Activated naive CD8-positive, alpha-beta T cell (primary cell): ENCODE data around the gene SIPA1L3.
"Not testable (repeated sequence)": the region's sequence is repeated elsewhere in the genome, so short reads cannot be mapped to it uniquely, and the experiment has no call there.

Experiments
- H3K27ac Mint-ChIP-seq: one replicate; pipeline ENCODE4 v1.8.0; 2021; ENCODE audit warnings: mixed read lengths
- H3K27me3 Mint-ChIP-seq: one replicate; pipeline ENCODE4 v1.8.0; 2021; ENCODE audit warnings: mixed read lengths
- H3K36me3 Mint-ChIP-seq: one replicate; pipeline ENCODE4 v1.8.0; 2021; ENCODE audit warnings: mixed read lengths
- H3K4me1 Mint-ChIP-seq: one replicate; pipeline ENCODE4 v1.8.0; 2021; ENCODE audit warnings: low read depth, mixed read lengths
- H3K4me3 Mint-ChIP-seq: one replicate; pipeline ENCODE4 v1.8.0; 2021; ENCODE audit warnings: mild to moderate bottlenecking, mixed read lengths
- H3K9me3 Mint-ChIP-seq: one replicate; pipeline ENCODE4 v1.8.0; 2021; ENCODE audit warnings: low read depth, mixed read lengths

SIPA1L3 gene

DNA sequence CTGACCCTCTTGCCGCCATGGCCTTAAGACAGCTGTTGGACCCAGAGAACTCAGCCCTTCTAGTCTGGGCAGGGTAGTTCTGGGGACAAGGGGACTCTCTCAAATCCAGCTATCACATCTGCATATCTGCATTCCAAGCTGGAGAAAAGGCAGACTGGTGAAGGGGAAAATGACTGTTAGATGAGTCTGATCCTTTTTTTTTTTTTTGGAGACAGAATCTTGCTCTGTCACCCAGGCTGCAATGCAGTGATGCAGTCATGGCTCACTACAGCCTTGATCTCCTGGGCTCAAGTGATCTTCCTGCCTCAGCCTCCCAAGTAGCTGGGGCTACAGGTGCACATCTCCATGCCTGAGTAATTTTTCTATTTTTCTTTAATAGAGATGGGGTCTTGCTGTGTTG lies 114.3 kb downstream of the SIPA1L3 start:
- Mint-ChIP-seq H3K4me1 (peaks cover 1% of the 10 kb centered on the region), H3K4me3 (no peak overlapping the region), H3K9me3 (no peaks in the 10 kb centered on the region), H3K27ac (no peak overlapping the region), H3K27me3 (no peaks in the 10 kb centered on the region), H3K36me3 (peaks cover 7% of the 10 kb centered on the region)

DNA sequence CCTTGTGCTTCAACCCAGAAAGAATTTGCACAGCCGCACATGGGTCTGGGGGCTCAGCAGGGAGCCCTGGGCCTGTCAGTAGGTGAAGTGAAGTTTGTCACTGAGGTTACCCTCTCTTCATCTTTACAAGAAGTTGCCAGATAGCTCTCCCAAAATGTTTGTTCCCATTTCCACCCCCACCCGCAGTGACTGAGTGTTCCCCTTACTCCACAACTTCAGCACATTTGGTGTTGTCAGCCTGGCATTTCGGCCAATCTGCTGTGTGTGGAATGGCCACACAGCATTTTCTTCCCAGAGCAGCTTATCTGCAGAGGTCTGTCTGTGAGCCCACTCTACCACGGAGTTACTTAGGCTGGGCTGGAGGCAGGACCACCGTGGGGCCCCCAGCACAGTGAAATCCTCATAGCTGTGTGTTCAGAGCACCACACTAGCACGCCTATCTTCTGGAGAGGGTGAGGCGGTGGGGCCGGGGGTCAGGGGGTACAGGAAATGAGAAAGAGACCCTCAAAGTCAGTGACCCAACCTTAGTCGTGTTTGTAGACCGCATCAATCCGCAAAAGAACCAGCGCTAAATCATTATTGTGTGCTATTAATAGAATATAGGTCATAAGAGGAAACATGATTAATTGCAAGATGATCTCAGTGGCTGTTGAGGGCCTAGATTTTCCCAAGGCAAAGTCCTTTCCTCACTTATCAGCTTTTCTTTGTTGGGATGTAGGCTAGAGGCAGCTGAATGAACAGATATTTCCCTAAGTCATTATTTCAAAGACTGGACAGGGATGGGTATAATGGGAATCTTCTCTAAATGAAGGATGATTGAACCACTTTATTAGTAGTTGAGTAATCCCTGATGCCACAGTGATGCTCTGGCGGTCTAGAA lies 116.0 kb downstream of the SIPA1L3 start:
- no peak overlapping the region for H3K27ac Mint-ChIP-seq
- H3K4me3 Mint-ChIP-seq = no peak overlapping the region
- no peaks in the 10 kb centered on the region for H3K9me3 Mint-ChIP-seq
- H3K36me3 Mint-ChIP-seq = peaks cover 9% of the 10 kb centered on the region
- H3K27me3 Mint-ChIP-seq = no peaks in the 10 kb centered on the region
- H3K4me1 Mint-ChIP-seq = peaks cover 1% of the 10 kb centered on the region

GRCh38 chr19:38023671-38024541 lies 116.9 kb downstream of the SIPA1L3 start:
- Mint-ChIP-seq H3K36me3 (peaks cover 4% of the 10 kb centered on the region), H3K27ac (no peak overlapping the region), H3K4me3 (no peak overlapping the region), H3K9me3 (no peaks in the 10 kb centered on the region), H3K27me3 (no peaks in the 10 kb centered on the region), H3K4me1 (peaks cover 1% of the 10 kb centered on the region)

- Mint-ChIP-seq H3K27ac (no peak overlapping the region), H3K4me1 (peaks cover 1% of the 10 kb centered on the region), H3K4me3 (no peak overlapping the region), H3K9me3 (no peaks in the 10 kb centered on the region), H3K27me3 (no peaks in the 10 kb centered on the region), H3K36me3 (peaks cover 4% of the 10 kb centered on the region)
Observed at GRCh38 chr19:38024992-38025908, 118.2 kb downstream of the SIPA1L3 start.

- no peak overlapping the region for H3K27ac Mint-ChIP-seq
- no peak overlapping the region for H3K4me3 Mint-ChIP-seq
- peaks cover 1% of the 10 kb centered on the region for H3K4me1 Mint-ChIP-seq
- H3K9me3 Mint-ChIP-seq = no peaks in the 10 kb centered on the region
- peaks cover 6% of the 10 kb centered on the region for H3K36me3 Mint-ChIP-seq
- no peaks in the 10 kb centered on the region for H3K27me3 Mint-ChIP-seq
Observed at GRCh38 chr19:38025909-38026307, 118.9 kb downstream of the SIPA1L3 start.

- H3K27ac Mint-ChIP-seq = no peak overlapping the region
- no peaks in the 10 kb centered on the region for H3K9me3 Mint-ChIP-seq
- H3K4me1 Mint-ChIP-seq = no peaks in the 10 kb centered on the region
- H3K27me3 Mint-ChIP-seq = no peaks in the 10 kb centered on the region
- peaks cover 10% of the 10 kb centered on the region for H3K36me3 Mint-ChIP-seq
- no peak overlapping the region for H3K4me3 Mint-ChIP-seq
Observed at GRCh38 chr19:38028913-38029510, 122.0 kb downstream of the SIPA1L3 start.

GRCh38 chr19:38030001-38030400 lies 123.0 kb downstream of the SIPA1L3 start:
- peaks cover 10% of the 10 kb centered on the region for H3K36me3 Mint-ChIP-seq
- H3K9me3 Mint-ChIP-seq, H3K27ac Mint-ChIP-seq, H3K4me3 Mint-ChIP-seq, H3K27me3 Mint-ChIP-seq, H3K4me1 Mint-ChIP-seq: not testable (repeated sequence)

- Mint-ChIP-seq H3K4me3 (no peak overlapping the region), H3K9me3 (no peaks in the 10 kb centered on the region), H3K27ac (no peak overlapping the region), H3K4me1 (no peaks in the 10 kb centered on the region), H3K36me3 (peaks cover 12% of the 10 kb centered on the region), H3K27me3 (no peaks in the 10 kb centered on the region)
Observed at GRCh38 chr19:38030686-38031422, 123.8 kb downstream of the SIPA1L3 start.

DNA sequence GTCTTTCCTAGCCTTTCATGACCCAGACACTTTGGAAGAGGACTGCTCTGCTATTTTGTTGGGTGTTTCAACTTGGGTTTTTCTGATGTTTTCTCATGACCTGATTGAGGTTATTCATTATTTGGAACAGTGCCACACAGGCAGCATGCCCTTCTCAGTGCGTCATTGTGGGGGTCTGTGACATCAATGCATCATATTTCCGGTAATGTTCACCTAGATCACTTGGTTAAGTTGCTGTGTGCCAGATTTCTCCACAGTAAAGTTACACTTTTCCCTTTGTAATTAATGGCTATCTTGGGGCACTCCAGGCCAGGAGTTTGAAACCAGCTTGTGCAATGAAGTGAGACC lies 124.4 kb downstream of the SIPA1L3 start:
- Mint-ChIP-seq H3K4me1 (no peaks in the 10 kb centered on the region), H3K4me3 (no peak overlapping the region), H3K9me3 (no peaks in the 10 kb centered on the region), H3K27me3 (no peaks in the 10 kb centered on the region), H3K27ac (no peak overlapping the region), H3K36me3 (peaks cover 12% of the 10 kb centered on the region)

DNA sequence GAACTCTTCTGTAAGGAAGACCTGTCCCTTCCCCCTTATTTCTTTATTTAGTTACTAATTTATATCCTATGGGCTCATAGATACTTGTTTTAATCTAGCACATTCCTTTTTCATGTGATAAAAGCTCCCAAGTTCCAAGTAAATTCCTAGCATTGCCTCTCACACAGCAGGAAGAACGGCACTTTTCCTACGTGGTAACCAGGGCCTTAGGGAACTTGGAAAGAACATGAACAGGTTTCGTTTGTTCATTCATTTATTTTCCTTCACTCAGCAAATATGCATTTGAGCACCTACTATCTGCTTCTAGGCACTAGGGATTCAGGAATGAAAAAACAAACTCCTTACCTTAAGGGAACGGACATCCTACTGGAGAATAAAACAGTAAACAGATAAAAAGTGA lies 125.1 kb downstream of the SIPA1L3 start:
- Mint-ChIP-seq H3K36me3 (peaks cover 10% of the 10 kb centered on the region), H3K4me3 (no peak overlapping the region), H3K4me1 (no peaks in the 10 kb centered on the region), H3K27me3 (no peaks in the 10 kb centered on the region), H3K27ac (no peak overlapping the region), H3K9me3 (no peaks in the 10 kb centered on the region)

DNA sequence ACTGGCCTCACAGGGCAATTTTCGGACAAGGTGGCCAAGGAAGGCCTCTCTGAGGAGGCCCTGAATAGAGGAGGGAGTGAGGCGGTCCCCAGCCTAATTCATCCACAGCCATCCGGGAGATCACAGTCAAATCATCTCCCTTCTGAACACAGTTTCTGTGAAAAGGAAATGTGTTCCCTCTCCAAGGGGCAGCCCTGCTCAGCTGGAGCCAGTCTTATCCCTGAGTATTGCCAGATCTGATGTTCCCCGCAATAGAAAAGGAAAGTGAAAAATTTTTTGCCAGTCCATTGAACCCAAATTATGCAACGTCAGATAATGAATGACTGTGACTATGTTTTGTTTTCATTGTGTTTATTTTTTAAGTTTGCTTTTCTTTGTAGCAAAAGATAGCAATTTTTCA lies 125.9 kb downstream of the SIPA1L3 start:
- H3K36me3 Mint-ChIP-seq = peaks cover 10% of the 10 kb centered on the region
- no peaks in the 10 kb centered on the region for H3K27me3 Mint-ChIP-seq
- no peaks in the 10 kb centered on the region for H3K9me3 Mint-ChIP-seq
- no peaks in the 10 kb centered on the region for H3K4me1 Mint-ChIP-seq
- no peak overlapping the region for H3K27ac Mint-ChIP-seq
- H3K4me3 Mint-ChIP-seq = no peak overlapping the region

DNA sequence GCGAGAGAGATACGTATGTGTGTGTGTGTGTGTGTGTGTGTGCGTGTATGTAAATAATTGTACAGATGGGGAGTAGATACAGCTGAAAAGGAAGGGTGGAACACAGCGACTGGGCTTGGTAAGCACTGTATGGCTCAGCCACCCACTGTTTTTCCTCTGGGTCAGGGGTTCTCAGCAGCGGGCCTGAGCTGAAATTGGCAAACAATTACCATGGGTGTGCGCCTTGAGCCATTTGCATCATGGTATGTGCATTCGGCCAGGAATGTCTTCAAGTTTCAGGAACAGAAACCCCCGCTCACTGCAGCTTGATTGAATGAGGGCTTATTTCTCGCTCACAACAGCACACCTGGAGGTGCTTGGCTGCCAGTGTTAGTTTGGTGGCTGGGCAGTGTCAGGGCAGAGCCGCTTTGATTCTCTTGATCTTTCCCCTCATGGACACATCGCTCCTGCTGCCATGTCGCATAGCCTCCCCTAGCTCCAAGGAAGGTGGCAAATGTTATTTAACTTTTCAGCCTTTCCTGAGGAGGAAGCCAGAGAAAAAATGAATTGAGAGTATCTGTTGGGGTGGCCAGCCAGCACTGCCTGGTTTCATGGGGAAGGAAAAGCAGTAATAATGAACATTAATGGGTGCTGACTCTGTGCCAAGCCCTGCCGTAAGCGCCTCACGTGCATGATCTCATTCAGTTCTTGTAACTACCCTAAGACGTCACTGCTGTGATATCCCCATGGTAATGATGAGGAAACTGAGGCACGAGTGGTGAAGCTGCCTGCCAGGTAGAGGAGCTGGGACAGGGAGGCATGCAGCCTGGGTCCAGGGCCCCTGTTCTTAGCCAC lies 126.9 kb downstream of the SIPA1L3 start:
- Mint-ChIP-seq H3K27ac (no peak overlapping the region), H3K4me1 (no peaks in the 10 kb centered on the region)

DNA sequence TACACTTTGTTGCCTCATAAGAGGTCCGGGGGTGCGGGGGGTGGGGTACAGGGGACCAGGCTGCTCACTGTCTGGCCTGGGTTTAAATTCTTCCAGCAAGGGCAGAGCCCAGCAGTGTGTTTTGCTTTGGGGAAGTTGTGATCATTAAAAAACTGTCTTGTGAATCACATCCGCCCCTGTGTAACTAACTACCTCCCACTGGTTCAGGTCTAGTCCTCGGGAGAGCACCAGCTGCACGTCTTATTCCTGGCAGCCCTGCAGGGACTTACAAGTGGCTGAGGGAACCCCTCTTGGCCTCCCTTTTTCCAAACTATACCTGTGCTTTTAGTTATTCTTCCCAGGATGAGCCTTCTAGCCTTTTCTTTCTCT lies 127.5 kb downstream of the SIPA1L3 start:
- no peaks in the 10 kb centered on the region for H3K4me1 Mint-ChIP-seq
- no peaks in the 10 kb centered on the region for H3K27me3 Mint-ChIP-seq
- H3K4me3 Mint-ChIP-seq = no peak overlapping the region
- H3K27ac Mint-ChIP-seq = no peak overlapping the region
- H3K9me3 Mint-ChIP-seq = no peaks in the 10 kb centered on the region
- H3K36me3 Mint-ChIP-seq = peaks cover 10% of the 10 kb centered on the region

More for the DNA sequence above, 126.9 kb downstream of the SIPA1L3 start:
- H3K27me3 Mint-ChIP-seq = no peaks in the 10 kb centered on the region
- H3K4me3 Mint-ChIP-seq = no peak overlapping the region
- H3K36me3 Mint-ChIP-seq = peaks cover 10% of the 10 kb centered on the region
- no peaks in the 10 kb centered on the region for H3K9me3 Mint-ChIP-seq
